HG03097 (cell line): ENCODE results near the gene AP4M1.

Source experiments
- ATAC-seq: cut with Tn5 transposase; IDR thresholded peaks from one replicate; pipeline ENCODE4 v1.9.1; 2021; ENCODE audit not compliant: unreplicated experiment, low FRiP score

The AP4M1 gene

DNA sequence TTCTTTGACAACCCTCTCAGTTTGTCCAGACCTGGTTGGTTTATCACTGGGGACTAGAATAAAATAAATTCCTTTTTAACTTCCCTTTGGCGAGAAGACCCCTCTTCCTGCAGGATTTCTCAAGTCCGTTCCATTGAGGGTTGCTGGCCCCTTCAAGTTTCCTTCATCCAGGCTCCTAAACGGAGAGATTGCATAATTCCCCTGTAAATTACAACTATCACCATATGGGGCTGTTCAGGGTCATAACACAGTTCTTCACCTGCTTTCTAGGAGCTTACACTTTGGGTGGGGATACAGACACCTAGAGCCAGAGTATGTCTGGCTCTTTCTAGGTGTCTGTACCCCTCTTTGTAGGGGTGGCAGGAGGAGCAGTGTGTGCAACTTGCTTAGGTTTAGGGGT is 15.9 kb upstream of the AP4M1 start:
- ATAC-seq: no peak

DNA sequence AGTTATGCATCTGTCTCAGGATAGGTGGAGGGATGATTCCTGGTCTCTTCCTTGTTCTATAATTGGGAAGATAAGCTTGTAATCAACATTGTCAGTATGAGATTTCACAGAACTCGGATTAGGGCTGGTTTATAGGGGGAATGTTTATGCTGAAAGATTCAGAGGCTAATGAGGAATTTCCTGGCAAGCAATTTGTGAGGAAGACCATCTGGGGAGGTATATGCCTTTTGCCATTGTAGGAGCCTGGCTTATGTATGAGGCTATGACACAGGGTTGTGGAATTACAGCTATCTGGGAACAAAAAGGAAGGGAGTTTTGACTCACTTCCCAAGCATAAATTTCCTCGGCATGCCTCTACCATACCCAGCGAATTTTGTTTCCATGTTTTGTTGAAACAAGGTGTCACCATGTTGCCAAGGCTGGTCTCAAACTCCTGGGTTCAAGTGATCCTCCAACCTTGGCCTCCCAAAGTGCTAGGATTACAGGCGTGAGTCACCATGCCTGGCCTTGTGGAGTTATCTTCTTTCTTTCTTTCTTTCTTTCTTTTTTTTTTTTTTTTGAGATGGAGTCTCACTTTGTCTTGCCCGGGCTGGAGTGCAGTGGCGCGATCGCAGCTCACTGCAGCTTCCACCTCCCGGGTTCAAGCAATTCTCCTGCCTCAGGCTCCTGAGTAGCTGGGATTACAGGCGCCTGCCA is 14.2 kb upstream of the AP4M1 start:
- ATAC-seq: no peak

DNA sequence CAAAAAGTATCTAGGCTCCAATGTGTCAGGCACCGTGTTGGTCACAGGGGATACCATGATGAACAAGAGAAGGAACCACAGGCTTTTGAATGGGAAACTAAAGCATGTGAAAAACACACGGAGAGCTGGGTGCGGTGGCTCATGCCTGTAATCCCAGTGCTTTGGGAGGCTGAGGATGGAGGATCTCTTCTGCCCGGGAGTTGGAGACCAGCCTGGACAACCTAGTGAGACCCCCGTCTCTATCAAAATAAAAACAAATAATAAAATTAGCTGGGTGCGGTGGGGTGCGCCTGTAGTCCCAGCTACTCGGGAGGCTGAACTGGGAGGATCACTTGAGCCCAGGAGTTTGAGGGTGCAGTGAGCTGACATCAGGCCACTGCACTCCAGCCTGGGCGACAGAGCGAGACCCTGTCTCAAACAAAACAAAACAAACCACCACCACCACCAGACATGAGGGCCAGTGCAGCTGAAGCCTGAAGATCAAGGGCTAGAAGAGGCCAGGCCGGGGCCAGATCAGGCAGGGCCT is 13.3 kb upstream of the AP4M1 start:
- no peak for ATAC-seq

DNA sequence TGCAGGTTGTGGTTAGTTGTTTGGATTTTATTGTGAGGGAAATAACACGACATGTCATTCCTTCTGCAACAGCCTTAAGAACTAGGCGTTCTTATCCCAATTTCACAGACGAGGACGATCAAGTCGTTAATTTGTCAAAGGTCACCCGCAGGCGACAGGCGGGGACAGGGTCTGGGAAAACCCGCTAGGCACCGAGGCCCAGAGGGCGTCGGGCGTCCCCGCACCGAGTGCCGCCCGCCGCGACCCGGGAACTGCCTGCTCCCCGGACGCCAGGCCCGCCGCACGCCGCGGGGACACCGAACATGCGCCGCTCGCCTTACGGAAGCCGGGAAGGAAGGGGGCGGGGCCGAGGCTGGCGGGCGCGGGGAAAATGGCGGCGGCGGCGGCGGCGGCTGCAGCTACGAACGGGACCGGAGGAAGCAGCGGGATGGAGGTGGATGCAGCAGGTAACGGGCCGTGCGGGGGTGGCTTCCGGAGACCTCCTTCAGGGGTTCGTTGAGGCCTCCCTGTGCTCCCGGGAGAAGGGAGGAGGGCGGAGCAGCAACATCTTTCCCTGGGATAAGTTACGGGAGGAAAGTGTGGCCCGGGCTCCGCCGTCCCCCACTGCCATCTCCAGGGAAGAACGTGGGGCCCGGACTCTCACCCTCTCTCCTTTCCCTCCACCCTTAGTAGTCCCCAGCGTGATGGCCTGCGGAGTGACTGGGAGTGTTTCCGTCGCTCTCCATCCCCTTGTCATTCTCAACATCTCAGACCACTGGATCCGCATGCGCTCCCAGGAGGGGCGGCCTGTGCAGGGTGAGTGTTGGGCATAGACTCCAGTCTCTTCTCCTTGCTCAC is 12.6 kb upstream of the AP4M1 start, which contains the start of gene COPS6:
Gene COPS6 (plus strand): TSS at position 349 of the 837 bp plus-strand sequence. CDS start 22 bp downstream, at position 371.
- ATAC-seq: no peak

DNA sequence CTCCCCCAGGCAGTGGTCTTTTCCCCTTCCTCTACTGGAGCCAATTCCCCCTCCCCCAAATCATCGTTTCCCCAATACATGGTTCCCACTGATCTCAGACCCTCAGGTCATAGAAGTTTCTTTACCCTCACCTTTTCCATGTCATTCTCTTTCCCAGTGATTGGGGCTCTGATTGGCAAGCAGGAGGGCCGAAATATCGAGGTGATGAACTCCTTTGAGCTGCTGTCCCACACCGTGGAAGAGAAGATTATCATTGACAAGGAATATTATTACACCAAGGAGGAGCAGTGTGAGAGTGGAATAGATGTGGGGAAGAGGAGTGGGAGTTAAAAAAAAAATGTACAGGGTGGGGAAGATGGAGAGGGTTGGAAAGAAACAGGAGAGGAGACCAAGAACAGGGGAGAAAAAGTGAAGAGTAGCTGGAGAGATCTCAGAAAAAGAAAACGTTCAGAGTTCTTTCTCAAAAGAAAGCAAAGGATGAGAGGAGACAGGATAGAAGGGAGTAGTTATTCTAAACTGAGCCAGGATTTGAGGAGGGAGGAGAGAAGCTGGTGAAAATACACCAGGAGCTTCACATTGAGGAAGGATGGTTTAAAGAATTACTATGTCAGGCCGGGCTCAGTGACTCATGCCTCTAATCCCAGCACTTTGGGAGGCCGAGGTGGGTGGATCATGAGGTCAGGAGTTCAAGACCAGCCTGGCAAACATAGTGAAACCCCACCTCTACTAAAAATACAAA is 11.8 kb upstream of the AP4M1 start:
- no peak for ATAC-seq

DNA sequence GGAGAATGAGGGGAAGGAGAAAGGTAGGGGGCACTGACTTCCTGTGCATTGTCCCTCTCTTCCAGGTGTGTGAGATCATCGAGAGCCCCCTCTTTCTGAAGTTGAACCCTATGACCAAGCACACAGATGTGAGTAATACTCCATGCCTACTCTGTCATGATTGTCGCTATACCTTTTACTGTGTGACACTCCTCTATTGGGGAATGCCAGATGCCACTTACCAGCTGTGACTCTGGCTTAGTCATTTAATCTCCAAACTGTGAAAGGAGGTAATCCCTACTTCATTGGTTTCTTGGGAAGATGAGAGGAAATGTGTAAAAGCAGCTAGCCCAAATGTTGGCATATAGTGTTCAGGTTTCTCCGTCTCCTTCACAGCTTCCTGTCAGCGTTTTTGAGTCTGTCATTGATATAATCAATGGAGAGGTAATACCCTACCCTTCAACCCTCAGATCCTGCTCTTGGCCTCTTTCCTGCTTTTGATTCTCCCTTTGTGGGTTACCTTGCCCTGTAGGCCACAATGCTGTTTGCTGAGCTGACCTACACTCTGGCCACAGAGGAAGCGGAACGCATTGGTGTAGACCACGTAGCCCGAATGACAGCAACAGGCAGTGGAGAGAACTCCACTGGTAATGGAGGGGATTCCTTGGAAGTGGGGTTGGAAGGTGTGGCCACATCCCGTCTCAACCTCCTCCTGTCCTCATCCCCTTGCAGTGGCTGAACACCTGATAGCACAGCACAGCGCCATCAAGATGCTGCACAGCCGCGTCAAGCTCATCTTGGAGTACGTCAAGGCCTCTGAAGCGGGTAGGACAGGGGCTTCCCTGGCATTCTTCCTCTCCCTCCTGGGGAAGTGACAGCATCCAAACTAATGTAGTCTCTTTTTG is 10.7 kb upstream of the AP4M1 start:
- ATAC-seq: no peak

DNA sequence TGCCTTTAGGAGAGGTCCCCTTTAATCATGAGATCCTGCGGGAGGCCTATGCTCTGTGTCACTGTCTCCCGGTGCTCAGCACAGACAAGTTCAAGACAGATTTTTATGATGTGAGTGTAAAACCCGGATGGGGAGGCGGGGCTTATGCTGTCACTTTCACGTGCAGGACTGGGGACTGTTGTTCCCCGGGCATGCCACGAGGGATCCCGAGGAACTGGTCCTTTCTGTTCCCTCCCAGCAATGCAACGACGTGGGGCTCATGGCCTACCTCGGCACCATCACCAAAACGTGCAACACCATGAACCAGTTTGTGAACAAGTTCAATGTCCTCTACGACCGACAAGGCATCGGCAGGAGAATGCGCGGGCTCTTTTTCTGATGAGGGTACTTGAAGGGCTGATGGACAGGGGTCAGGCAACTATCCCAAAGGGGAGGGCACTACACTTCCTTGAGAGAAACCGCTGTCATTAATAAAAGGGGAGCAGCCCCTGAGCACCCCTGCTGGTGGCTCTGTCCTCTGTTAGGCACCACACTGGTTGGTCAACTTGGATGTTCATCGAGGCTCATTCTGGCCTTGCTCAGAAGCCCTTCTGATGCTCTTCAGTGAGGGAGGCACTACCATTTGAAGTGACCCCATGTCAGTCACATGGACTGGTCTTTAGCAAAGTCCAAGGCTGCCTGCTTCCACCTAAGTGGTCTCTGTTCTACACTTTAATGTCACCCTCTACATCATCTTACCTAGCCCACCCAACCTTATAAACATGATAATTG is 9.8 kb upstream of the AP4M1 start:
- no peak for ATAC-seq

DNA sequence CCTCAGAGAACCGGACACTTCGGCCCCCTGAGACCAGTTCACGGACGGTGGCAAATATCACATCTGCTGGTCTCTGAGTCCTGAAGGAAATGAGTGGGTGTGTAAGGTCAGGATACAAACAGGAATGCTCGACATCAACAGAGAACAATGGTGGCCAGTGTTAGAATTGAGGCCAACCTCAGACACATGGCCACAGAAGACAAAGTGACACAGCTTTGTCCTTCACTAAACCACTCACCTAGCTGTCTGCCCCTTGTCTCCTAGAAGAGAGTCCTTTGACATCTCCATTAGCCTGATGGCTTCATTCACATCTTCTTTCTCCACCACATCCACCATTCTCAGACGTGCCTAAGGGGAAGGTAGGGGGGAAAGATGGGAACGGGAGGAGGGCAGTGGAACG is 8.4 kb upstream of the AP4M1 start:
- no peak for ATAC-seq

DNA sequence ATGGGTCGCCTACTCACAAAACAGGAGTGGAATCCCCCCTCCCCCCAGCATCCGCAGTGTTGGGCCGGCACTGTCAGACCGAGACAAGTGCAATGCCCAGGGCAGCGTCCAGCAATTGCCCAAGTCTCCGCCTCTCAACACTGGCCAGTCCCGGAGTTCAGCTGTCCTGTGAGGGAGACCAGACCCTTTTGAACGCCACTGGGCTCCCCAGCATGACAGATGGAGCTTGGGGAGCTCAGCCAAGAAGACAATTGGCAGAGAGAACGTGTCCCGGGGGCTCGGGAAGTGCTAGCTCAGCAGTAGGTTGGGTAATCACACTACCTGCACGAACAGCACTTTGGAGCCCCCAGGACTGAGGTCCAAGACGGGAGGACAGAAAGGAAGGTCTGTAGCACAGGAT is 7.9 kb upstream of the AP4M1 start:
- no peak for ATAC-seq

DNA sequence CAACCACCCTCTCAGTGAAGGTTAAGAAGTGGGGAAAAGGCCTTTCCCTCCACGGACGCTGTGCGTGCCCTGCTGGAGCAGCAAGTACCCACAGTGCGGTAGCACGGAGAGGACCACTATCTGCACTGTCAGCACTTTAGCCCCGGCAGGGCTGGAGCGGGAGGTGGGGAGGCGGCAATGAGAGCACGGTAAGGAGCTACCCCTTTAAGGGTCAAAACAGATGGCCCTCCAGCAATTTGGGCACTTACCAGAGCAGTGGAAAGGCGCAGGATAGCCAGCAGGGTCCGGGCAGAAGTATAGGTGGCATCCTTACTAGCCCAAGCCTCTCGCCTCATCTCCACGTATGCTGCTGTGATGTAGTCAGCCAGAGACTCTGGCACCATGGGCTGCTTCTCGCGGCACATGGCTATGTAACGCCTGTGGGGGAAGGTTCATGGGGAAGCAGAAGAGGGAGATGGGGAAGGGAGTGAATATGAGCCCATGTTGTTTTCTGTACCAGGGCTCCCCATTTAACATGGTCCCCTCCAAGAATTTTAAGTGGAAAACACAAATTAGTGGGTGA is 7.4 kb upstream of the AP4M1 start:
- ATAC-seq: no peak

DNA sequence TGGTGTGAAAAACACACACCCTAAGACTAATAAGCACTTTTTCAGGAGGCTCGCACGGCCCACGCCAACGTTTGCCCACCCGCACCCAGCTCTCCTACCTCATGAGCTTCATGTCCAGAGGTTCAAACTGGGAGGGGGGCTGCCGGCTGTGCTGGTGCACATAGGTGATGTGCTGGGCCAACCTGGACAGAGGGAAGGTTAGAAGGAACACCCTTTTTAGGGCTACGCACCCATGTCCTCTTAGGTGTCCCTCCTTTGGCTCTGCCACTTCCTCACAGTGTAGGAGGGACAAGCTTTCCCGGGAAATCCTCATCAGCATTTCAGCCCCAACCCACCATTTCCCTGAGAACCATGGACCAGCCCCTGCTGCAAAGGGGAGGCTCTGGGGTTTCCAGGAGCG is 6.2 kb upstream of the AP4M1 start:
- no peak for ATAC-seq

DNA sequence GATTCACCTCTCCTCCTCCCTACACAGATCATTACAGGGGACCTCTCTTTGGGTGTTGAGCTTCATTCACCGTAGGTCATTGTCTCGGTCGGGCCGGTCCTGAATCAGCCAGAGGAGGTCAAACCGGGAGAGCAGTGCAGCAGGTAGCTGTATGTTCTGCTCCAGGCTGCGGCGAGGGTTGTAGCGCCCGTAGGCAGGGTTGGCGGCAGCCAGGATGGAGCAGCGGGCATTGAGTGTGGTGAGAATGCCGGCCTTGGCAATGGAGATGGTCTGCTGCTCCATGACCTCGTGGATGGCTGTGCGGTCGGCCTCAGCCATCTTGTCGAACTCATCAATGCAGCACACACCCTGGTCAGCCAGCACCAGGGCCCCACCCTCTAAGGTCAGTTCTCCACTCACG is 5.7 kb upstream of the AP4M1 start:
- no peak for ATAC-seq

DNA sequence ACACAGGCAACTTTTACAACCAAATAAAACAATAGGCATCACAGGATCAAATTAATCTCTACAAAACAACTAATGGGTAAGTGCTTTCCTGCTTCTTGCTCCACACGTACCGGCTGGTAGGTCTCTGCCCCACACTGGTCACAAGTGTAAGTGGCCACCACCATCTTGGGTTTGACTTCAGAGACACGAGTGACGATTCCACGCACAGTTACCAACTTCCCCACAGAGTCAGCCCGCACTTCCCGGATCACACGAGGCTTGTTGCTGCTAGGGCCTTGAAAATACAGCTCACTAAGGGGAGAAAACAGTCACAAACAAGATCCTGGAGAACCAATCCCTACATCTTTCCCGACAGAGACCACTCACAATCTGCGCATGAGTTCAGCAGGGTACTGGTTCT is 2.5 kb upstream of the AP4M1 start:
- no peak for ATAC-seq

DNA sequence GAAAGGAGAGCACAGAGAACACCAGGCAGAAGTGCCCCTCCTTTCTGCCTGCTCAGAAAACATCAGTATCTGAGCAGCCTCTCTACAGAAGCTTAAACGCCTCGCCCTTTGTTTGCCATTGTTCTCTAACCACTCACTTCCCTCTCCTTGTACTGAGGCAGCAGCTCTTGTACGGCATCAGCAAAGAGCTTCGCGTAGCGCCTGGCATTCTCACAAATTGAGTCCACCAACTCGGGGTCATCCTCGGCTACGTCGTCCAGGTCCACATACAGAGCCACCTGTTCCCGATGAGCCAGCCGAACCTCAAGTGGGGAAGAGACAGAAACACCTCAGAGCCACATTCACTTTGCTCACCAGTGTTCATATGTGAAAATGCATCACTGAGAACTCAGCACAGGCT is 2.0 kb upstream of the AP4M1 start:
- no peak for ATAC-seq

DNA sequence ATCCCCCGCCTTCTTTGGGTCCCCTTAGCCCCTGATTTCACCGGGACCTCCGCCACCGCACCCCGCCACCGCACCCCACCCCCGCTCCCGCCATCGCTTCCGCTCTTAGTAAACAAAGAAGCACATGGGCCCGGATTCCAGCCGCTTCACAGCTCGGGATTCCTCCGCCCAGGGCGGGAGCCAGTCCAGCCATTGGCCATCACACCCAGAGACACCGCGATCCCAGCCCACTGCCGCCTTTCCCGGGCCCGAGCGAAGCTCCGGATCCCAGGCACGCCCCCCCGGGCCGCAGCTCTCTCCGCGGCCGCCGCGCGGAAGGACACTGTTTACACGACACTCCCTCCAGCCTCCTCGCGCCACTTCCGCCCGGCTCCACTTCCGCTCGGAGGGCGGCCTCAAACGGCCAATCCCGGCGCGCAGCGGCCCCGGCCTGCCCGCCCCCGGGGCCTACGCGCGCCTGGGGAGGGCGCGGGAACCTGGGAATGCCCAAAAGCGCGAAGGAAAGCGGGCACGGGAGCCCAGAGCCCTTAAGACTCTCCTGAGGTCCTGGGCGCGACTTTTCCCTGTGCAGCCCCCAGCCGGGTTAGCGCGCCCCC is 925 bp upstream of the AP4M1 start:
- ATAC-seq: peak; percentile 55

DNA sequence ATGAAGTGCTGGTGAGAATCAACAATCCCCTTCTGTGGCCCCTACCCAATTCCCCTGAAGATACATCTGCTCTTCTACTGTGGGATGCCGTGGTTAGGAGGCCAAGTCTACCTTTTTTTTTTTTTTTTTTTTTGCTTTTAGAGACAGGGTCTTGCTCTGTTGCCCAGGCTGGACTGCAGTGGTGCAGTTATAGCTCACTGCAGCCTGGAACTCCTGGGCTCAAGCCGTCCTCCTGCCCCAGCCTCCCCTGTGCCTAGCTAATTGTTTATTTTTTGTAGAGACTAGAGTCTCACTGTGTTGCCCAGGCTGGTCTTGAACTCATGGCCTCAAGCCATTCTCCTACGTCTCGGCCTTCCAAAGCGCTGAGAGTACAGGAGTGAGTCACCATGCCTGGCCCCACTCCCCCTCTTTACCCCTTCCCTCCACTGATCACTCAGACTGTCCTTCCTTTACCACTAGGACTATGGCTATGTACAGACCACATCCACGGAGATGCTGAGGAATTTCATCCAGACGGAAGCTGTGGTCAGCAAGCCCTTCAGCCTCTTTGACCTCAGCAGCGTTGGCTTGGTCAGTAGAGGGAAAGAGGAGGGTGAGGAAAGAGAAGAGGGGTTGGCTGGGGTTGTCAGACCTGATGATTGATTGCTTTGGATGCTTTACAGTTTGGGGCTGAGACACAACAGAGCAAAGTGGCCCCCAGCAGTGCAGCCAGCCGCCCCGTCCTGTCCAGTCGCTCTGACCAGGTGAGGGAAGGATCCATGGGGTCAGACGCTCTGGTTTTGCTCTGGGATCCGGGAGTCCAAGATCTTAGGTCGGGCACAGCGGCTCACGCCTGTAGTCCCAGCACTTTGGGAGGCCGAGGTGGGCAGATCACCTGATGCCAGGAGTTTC is 1.8 kb downstream of the AP4M1 start:
- no peak for ATAC-seq

DNA sequence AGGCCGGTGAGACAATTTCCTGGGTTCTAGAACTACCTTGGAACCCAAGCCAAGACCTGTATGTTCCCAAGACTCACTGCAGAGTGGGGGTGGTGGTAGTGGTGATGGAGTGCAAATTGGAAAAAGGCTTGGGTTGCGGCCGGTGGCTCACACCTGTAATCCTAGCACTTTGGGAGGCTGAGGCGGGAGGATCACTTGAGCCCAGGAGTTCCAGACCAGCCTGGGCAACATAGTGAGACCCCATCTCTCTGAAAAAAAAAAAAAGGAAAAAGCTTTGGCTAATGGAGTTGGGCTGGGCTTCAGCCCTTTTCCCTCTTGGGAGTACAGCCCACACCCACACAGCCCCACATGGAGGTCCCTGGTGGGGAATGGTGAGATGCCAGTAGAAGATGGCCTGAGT is 4.1 kb downstream of the AP4M1 start:
- no peak for ATAC-seq

DNA sequence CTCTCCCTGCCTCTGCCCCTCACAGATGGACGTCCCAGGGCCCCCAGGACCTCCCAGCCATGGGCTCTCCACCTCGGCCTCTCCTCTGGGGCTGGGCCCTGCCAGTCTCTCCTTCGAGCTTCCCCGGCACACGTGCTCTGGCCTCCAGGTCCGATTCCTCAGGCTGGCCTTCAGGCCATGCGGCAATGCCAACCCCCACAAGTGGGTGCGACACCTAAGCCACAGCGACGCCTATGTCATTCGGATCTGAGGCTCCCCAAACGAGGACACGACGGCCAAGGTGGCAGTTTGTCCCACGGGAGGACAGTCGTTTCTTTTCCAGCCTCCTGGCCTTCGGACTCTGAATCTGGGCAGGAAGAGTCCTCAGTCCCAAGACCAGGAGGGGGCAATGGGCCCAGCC is 5.2 kb downstream of the AP4M1 start:
- ATAC-seq: no peak
